Activated CD8-positive, alpha-beta memory T cell treated with anti-CD3 and anti-CD28 coated beads for 4 hours (primary cell): ENCODE data around the gene KIF5A.

Experiments used
- DNase-seq, 2 donors: peaks; one replicate each; pipeline ENCODE4 v3.0.0-alpha.2; 2020; ENCODE audit warnings: low read depth in 2 of 2

KIF5A gene

GRCh38 chr12:57632073-57632957 is 82.5 kb downstream of the KIF5A start:
- no peak for DNase-seq

- DNase-seq: peak; percentile 28 to 30
Measured at GRCh38 chr12:57632958-57633840, 83.4 kb downstream of the KIF5A start, which contains the start of gene B4GALNT1. TSS of gene B4GALNT1 (minus strand) at chr12:57633201. CDS start at chr12:57632132, 1,069 bp downstream.
